Activated CD8-positive, alpha-beta memory T cell treated with anti-CD3 and anti-CD28 coated beads, Interleukin-2, amount 50 U/mL, for 24 hours (primary cell): ENCODE data around the gene TMED6.
"Not testable (repeated sequence)": the region's sequence is repeated elsewhere in the genome, so short reads cannot be mapped to it uniquely, and the experiment has no call there.

ENCODE experiments used
- DNase-seq: peaks from one replicate; pipeline ENCODE4 v3.0.0-alpha.2; 2020; ENCODE audit errors: extremely low read depth

TMED6 gene

DNA sequence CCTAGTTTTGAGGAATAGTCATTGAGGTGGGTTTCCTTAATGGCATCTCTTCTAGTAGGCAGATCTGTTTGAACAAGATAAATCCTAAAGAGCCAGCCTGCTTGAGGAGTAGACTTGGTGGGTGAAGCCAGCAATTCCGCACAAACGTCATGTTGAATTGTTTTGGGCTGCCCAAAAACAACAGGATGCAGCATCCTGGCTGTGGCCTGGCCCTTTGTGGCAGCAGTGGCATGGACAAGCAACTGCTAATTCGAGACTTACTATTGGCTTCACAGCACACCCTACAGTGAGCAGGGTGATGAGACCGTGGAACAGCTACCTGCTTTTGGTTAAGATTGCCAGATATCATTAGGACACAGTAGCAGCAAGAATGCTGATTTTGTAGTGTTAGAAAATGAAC is 49.7 kb downstream of the TMED6 start:
- DNase-seq: no peak

DNA sequence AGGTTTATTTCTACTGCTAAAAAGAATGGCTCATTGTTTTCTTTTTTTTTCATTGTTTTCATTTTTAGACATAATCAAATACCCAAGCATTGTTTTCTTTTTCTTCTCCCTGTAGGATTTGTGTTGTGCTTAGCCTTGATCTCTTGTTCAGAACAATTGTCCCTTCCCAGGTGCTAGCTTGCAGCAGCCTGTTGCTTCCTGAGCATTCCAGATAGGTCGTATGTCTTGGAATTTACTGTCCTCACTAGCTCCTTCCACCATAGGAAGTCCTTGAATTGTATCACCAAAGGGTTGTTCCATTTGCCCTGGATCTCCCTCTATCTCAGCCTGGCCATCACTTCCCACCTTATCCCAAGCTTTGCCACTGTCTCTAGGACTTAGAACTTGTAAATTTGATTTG is 50.4 kb downstream of the TMED6 start:
- no peak for DNase-seq

DNA sequence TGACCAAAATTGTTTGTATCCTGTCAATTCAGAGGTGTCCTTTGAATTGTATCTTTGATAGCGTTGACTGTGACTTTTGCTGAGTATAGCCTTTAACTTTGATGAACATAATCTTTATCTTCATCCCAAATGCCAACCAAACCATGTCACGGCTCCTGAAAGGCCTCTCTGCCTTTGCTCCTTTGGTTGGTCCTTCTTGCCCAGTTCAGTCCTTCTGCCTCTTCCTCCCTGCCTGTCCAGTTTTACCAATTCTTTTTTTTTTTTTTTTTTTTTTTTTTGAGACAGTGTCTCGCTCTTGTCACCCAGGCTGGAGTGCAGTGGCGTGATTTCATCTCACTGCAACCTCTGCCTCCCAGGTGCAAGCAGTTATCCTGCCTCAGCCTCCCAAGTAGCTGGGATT is 53.3 kb downstream of the TMED6 start:
- DNase-seq: no peak

DNA sequence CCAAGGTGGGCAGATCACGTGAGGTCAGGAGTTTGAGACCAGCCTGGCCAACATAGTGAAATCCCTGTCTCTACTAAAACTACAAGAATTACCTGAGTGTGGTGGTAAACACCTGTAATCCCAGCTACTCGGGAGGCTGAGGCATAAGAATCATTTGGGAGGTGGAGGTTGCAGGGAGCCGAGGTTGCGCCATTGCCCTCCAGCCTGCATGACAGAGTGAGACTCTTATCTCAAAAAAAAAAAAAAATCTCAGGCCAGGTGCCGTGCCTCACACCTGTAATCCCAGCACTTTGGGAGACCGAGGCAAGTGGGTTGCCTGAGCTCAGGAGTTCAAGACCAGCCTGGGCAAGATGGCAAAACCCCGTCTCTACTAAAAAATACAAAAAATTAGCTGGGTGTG is 54.8 kb downstream of the TMED6 start:
- DNase-seq: not testable (repeated sequence)

DNA sequence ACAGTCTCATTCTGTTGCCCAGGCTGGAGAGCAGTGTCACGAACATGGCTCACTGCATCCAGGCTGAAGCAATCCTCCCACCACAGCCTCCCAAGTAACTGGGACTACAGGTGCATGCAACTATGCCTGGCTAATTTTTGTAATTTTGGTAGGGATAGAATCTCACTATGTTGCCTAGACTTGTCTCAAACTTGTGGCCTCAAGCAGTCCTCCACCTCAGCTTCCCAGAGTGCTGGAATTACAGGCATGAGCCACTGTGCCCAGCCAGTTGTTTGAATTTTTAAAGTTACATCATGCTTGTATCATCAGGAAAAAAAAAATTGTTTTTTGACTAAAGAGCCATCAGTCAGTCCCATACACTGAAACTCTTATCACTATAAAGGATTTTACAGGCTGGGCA is 57.5 kb downstream of the TMED6 start:
- no peak for DNase-seq

DNA sequence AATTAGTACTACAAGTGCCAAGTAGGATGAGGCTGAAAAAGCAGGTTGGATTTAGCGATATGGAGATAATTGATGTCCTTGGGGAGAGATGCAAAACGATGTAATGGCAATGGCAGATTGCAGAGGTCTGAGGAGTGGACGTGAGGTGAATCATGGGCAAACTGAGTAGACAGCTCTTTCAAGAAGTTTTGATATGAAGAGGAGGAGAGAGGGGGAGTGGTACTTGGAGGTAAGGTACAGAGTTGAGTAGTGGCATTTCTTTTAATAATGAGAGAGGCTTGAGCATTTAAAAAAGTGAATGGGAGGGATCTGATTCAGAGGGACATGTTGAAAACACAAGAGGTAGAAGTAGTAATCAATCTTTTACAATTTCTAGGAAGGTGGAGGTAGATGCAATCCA is 58.2 kb downstream of the TMED6 start:
- DNase-seq: no peak
